GM19463 (cell line): ENCODE data around the gene STX8.

Experiments used
- ATAC-seq: cut with Tn5 transposase; IDR thresholded peaks from one replicate; pipeline ENCODE4 v1.9.1; 2021; ENCODE audit warnings: mild to moderate bottlenecking, moderate library complexity; ENCODE audit not compliant: unreplicated experiment

Gene STX8

GRCh38 chr17:9215465-9215864, 360.2 kb downstream of the STX8 start:
- ATAC-seq, result no peak

DNA sequence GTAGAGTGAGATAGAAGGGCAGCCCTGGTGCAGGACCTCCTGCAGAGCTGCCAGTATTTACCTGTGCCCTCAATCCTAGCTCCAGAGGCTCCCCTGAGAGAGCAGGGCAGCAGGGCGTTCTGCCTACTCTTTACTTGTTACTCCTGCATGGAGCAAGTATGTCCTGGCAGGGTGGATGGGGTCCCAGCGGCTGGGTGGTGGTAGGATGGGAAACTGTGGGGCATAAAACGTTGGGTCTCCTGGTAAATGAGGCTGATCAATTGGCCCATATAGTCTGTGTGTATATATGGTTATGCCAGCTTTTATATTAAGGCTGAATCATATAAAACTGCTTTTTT, 362.3 kb downstream of the STX8 start:
- ATAC-seq, result no peak

DNA sequence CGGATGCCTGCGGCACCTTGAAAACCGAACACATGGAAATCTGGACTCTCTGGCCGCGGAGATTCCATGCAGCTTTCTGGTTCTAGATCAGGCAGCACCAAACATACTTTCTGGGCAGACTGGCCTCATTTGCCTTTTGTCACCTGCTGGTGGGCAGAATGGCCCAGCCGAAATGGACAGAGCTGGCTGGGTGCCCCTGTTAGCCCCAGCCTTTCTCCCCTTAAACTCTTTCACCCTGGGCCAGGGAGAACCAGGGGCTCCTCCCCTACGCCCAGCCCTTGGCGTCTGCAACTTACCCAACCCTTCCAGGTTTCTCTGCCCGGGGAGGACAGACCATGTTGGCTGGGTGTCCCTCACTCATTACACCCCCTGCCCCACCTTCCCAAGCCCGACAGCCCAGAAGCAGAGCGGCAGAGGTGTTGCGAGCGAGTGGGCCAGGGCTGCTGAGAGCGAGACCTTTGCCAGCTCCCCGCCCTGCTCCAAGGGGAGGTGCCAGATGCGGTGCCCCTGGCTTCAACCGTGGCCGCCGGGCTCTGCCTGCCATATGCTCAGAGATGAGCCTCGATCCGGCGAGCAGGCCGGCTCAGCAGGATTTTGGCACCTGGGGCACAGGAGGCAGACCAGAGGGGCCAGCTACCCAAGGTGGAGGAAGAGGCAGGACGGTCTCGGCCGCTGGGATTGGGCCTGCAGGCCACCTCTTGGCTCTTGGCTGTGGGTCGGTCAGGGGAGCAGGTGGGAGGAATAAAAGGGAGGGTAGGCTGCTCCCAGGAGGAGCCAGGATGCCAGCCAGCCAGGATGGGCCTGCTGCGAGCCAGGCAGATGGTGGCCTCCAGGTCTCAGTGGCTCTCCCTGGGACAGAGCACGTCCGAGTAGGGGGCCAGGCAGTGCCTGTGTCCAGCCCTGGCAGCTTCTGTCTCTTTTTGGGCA, 363.0 kb downstream of the STX8 start:
- ATAC-seq, result no peak

DNA sequence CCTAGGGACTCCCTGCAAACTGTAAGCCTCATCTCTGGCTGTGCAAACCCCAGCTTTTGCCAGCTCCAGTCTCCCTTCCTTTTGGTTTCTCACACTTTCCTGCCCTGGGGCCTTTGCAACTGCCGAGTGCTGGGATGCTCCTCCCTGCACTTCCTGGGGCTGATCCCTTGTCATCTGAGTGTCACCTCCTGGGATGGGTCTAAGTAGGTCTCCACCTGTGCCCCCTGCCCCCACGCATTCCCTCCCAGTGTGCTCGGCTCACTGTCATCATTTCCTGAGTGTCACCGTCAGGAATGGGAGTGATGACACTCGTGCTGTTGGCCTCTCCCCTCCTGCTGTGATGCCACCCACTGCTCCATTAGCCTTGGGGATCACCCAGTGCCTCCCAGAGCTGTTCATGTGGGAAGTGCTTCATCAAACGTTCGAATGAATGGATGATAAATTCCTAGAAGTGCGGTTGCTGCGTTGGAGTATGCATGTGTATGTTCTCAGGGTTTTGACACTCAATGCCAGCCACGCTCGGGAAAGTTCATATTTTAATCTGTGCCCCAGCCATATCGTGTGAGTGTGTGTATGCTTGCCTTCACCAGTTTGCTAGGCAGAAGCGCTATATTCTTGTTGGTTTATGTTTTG, 364.4 kb downstream of the STX8 start:
- no peak for ATAC-seq

DNA sequence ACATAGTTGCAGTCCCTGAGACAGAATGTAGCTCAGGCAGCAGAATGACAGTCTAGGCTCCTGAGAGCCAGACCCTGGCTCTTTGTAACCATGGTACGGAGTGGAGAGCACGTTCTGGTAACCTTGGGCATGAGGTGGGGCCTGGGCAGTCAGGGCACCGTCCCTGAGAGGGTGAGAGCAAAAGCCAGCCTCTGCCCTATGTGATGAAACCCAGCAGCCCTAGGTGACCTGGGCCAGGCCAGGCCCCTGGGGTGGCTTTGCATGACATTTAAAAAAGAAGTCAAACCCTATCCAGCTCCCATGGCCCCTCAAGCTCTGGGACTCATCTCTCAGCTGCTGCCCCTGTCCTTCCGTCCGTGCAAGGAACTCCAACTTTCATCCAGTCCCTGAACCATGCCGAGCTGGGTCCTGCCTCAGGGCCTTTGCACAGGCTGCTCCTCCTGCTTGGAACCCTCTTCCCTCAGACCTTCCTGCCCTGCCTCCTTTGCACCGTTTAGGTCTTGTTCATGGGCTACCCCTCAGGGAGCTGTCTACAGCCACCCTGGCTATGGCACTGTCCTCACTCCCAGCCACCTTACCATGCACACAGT, 365.7 kb downstream of the STX8 start:
- ATAC-seq, result no peak

DNA sequence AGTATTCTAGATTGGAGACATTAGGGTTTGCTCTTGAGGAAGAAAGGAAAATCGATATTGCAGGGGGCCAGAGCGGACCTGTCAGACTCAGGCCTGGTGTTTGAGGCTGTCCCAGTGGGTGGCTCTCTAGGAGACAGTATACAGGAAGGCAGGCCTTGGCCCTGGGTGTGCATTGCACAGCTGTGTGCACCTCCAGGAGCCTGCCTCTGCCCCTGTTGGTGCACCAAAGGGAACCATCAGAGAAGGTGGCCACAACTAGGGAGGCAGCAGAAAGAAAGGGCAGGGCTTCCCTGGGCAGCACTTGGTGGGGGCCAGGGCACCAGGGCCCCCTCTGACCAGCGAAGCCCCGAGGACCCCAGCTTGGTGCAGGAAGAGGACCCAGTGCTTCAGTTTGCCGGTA, 366.3 kb downstream of the STX8 start:
- ATAC-seq, result no peak

DNA sequence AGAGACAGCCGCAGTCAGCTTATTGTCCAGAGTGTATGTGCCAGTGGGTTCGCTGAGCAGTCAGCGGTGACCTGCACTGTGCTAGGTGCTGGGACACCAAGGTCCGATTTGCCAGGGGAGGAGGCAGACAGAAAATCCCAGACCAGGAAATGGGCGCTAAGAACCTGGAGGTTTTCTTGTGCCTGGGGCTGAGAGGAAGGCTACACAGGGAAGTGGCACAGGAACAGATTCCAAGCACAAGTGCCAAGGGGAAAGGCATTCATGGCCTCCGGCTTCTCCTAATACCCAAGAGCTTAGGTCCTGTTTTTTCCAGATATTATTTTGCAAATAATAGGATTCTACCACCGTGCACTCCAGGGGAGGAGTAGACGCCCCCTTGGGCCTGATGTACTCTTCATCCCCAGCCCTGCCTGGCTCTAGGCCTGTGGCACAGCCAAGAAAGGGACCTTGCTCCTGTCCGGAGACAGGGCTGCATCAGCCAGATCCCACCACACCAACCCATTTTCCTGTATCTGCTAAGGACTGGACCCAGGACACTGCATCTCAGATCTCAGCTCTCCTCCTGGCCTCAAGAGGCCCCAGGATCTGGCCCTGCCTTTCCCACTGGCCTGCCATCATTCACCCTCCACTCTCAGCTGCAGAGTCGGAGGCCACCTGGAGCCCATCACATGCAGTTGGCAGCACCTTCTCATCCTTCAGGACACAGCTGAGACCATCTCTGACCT, 367.1 kb downstream of the STX8 start:
- no peak for ATAC-seq

- no peak for ATAC-seq
Observed at GRCh38 chr17:9206741-9207332, 368.8 kb downstream of the STX8 start.

DNA sequence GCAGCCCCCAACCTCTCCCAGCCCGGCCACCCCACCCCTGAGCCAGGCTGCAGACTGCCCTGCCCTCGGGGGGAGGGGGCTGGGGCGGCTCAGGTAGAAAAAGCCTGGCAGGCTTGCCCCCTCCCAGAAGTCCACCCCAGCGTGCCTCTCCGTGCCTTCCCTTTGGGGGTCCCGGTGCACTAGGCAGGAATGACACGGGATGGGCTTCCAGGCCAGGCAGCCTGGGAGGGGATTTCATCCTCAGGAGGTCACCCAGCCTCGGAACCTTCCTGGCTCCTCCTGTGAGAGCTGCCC, 369.3 kb downstream of the STX8 start:
- ATAC-seq, result no peak

DNA sequence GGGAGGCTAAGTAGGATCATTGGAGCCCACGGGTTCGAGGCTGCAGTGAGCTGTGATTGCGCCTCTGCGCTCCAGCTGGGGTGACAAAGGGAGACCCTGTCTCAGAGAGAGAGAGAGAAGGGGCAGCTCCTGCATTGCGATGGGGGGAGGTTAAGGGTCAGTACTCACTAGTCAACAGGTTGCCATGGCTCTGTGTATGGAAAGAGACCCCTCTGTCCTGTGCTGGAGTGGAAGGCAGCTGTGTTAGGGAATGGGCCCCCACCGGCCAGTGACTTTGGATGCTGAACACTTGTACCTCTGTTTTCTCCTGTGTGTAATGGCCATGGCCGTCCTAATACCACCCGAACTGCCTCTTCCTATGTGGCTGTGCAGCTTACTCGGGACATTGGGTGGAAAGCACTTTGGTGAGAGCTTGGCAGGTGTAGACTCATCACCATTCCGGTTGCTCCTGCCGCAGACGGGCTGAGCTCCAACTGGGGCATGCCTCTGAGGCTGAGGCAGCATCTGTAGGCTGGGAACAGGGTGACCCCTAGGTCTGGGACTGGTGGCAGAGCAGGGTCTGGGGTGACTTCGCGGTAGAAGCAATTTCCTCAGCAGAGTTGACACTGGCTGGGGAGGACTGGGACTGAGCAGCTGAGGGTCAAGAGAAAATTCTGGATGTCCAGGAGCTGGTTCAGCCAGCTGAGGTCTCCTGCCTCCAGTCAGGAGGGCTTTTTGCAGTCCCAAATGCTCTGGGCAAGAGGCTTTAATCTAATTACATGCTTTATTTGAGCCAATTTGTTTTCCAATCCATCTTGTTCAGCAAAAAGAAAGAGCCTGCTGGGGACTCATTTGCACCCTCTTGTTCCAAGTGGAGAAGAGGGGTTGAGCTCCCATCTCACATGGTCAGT, 369.9 kb downstream of the STX8 start:
- no peak for ATAC-seq

GRCh38 chr17:9204637-9205329, 370.8 kb downstream of the STX8 start:
- ATAC-seq, result no peak

DNA sequence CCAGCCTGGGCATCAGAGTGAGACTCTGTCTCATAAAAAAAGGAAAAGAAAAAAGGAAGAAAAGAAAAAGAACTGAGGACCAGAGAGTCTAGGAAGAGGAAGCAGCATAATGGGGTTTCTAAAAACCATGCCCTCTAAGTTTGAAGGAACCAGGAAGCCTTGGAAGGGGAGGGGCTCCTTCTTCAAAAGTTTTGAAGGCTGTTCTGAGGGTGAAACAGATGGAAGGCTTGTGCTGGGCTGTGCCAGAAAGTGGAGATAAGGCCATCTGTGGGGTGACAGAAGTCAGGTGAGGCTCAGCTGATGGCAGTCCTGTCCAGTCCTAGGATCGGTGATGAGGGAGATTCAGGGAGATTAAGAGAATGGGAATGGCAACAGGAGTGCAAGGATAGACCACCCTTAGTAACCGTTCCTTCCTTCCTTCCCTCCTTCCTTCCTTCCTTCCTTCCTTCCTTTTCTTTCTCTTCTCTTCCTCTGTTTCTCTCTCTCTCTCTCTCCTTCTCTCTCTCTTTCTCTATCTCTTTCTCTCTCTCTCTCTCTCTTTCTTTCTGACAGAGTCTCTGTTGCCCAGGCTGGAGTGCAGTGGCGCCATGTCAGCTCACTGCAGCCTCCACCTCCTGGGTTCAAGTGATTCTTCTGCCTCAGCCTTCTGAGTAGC, 371.7 kb downstream of the STX8 start:
- ATAC-seq, result no peak

DNA sequence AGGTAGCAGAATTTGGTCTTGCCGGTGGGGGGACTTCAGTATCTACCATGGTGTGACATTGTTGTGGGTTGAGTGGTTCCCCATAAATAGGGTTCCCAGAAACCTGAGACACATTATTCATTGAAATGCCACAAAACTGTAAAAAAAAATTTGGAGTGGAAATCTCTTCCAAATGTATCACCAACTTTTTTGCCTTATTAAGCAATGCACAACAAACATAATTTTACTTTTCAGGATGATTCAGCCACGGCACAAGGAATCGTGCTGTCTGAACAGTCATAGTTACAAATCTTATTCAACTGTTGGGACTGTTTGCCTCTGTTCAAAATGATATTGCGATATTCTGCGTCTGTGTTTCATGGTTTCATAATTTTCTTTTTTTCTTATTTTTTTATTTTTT, 373.1 kb downstream of the STX8 start:
- no peak for ATAC-seq

DNA sequence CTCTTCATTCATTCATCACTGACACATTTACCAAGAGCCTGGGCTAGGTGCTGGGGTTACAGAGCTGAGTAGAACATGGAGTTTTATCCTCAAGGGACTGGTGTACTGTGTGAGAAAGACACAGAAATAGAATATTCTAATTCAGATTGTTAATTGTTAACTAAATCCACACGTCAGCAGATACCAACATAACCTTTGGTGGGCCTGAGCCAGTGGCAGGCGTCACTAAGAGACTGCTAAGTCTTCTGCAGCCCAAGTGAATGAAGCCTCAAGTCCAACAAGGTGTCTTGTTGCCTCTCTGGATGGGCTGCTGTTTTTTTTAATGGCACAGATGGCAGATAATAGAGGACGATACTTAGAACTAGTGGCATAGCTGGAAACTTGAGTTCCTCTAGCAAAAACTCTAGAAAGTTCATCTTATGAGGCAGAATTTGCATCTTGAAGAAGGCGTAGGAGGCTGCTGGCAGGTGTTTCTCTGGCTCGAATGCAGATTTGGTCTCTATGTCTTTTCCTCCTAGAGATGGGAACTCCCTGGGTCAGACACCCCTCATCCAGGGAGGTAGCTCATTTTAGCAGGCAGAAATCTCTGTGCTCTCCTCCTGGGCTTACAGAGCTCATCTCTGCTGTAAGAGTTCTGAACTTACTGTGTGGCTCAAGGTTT, 374.8 kb downstream of the STX8 start:
- ATAC-seq, result peak; percentile 81
